Thoracic aorta (tissue), 2 donors: ENCODE results near the gene ZNF681. TPM values are rescaled to one million over a fixed set of nuclear protein-coding genes. Genes with fewer than 3 reads are reported as not detected.
"Not testable (repeated sequence)": the region's sequence is repeated elsewhere in the genome, so short reads cannot be mapped to it uniquely, and the experiment has no call there.

Experiments used
- ATAC-seq: fragments of 150-250 bp; one replicate; pipeline ENCODE4 v1.8.0; 2017; ENCODE audit warnings: low read depth; ENCODE audit not compliant: insufficient number of reproducible peaks, low FRiP score
- DNase-seq: peaks from one replicate; pipeline ENCODE4 v3.0.0-alpha.2; 2020; ENCODE audit warnings: low spot score
- H3K27ac ChIP-seq, 2 donors: fragments of 200-600 bp; sonication (generic); 1 replicate in 1 of 2; 2 replicates in 1 of 2; pipeline ENCODE4 v1.5.1; 2016; ENCODE audit warnings: mild to moderate bottlenecking in 2 of 2, moderate library complexity in 2 of 2
- H3K27me3 ChIP-seq: fragments of 200-600 bp; sonication (generic); replicated peaks from 2 replicates; pipeline ENCODE4 v1.6.0; 2016; ENCODE audit warnings: mild to moderate bottlenecking; ENCODE audit not compliant: insufficient read depth
- H3K36me3 ChIP-seq: fragments of 200-600 bp; sonication (generic); one replicate; pipeline ENCODE4 v1.5.1; 2016
- H3K4me1 ChIP-seq, 2 donors: fragments of 200-600 bp; sonication (generic); 1 replicate in 1 of 2; 2 replicates in 1 of 2; pipeline versions ENCODE4 v1.5.1 to v1.6.0; 2016; ENCODE audit warnings: low read depth in 2 of 2, mild to moderate bottlenecking in 1 of 2; ENCODE audit not compliant: control insufficient read depth in 1 of 2
- H3K4me3 ChIP-seq: fragments of 200-600 bp; sonication (generic); 2 replicates; pipeline ENCODE4 v1.5.1; 2016; ENCODE audit warnings: mild to moderate bottlenecking
- H3K9me3 ChIP-seq: fragments of 200-600 bp; sonication (generic); 2 replicates; pipeline ENCODE4 v1.5.1; 2016
- CTCF ChIP-seq: fragments of 200-600 bp; sonication (generic); IDR thresholded peaks from one replicate; pipeline ENCODE4 v1.5.1; 2019; ENCODE audit warnings: antibody characterized with exemption
- total RNA-seq, 2 donors: library from RNA; depleted of rRNA; stranded (reverse); fragments of >200 nt; gene quantifications; one replicate each; pipeline versions ENCODE4 v1.1.0 to v1.2.3, GENCODE V29; 2016

Gene ZNF681
- total RNA-seq, 2 donors from 2014 or later = 0.56 to 2.2 TPM

GRCh38 chr19:23783636-23784035 lies 24.9 kb upstream of the ZNF681 start:
- Histone ChIP-seq H3K27ac (no peak overlapping the region), H3K9me3 (no peaks in the 10 kb centered on the region), H3K4me3 (no peak overlapping the region), H3K4me1 (no peaks in the 10 kb centered on the region), H3K36me3 (no peaks in the 10 kb centered on the region), H3K27me3 (no peaks in the 10 kb centered on the region)
- TF ChIP-seq CTCF = no peak
- no peak for ATAC-seq
- no peak for DNase-seq

- Histone ChIP-seq H3K27me3 (no peaks in the 10 kb centered on the region), H3K9me3 (no peaks in the 10 kb centered on the region), H3K27ac (no peak overlapping the region), H3K36me3 (no peaks in the 10 kb centered on the region), H3K4me1 (no peaks in the 10 kb centered on the region), H3K4me3 (no peak overlapping the region)
- no peak for TF ChIP-seq CTCF
- DNase-seq = no peak
- ATAC-seq = no peak
Observed at GRCh38 chr19:23779645-23780044, 21.0 kb upstream of the ZNF681 start.

- H3K4me1 ChIP-seq = no peaks in the 10 kb centered on the region
- DNase-seq (no peak), ATAC-seq (no peak)
- H3K27me3 ChIP-seq = no peaks in the 10 kb centered on the region
- H3K36me3 ChIP-seq = no peaks in the 10 kb centered on the region
- no peaks in the 10 kb centered on the region for H3K9me3 ChIP-seq
- no peak for TF ChIP-seq CTCF
- no peak overlapping the region for H3K27ac ChIP-seq
- no peak overlapping the region for H3K4me3 ChIP-seq
Observed at GRCh38 chr19:23778566-23778965, 19.9 kb upstream of the ZNF681 start.

GRCh38 chr19:23778036-23778435 lies 19.3 kb upstream of the ZNF681 start:
- not testable (repeated sequence) for DNase-seq, H3K9me3 ChIP-seq, H3K27ac ChIP-seq, ATAC-seq, H3K4me3 ChIP-seq, H3K4me1 ChIP-seq, H3K36me3 ChIP-seq, H3K27me3 ChIP-seq

GRCh38 chr19:23777216-23777615 lies 18.5 kb upstream of the ZNF681 start:
- ATAC-seq (no peak), DNase-seq (no peak)
- H3K4me3 ChIP-seq = no peak overlapping the region
- no peaks in the 10 kb centered on the region for H3K27me3 ChIP-seq
- no peaks in the 10 kb centered on the region for H3K9me3 ChIP-seq
- H3K36me3 ChIP-seq = no peaks in the 10 kb centered on the region
- H3K27ac ChIP-seq = no peak overlapping the region
- H3K4me1 ChIP-seq = no peaks in the 10 kb centered on the region
- TF ChIP-seq CTCF = no peak

- H3K4me1 ChIP-seq = no peaks in the 10 kb centered on the region
Observed at GRCh38 chr19:23776507-23777205, 18.0 kb upstream of the ZNF681 start.

More at GRCh38 chr19:23776507-23777205, 18.0 kb upstream of the ZNF681 start:
- Histone ChIP-seq H3K27ac (no peak overlapping the region), H3K36me3 (no peaks in the 10 kb centered on the region), H3K27me3 (no peaks in the 10 kb centered on the region), H3K9me3 (no peaks in the 10 kb centered on the region), H3K4me3 (no peak overlapping the region)
- no peak for ATAC-seq
- TF ChIP-seq CTCF = no peak
- DNase-seq = no peak
